Superior temporal gyrus (tissue), 1 donor: ENCODE results near the gene PVR.
"Not testable (repeated sequence)": the region's sequence is repeated elsewhere in the genome, so short reads cannot be mapped to it uniquely, and the experiment has no call there.

Experiments used
- DNase-seq: peaks from one replicate; pipeline ENCODE4 v3.0.0-alpha.2; 2016; ENCODE audit errors: extremely low spot score

The PVR gene

DNA sequence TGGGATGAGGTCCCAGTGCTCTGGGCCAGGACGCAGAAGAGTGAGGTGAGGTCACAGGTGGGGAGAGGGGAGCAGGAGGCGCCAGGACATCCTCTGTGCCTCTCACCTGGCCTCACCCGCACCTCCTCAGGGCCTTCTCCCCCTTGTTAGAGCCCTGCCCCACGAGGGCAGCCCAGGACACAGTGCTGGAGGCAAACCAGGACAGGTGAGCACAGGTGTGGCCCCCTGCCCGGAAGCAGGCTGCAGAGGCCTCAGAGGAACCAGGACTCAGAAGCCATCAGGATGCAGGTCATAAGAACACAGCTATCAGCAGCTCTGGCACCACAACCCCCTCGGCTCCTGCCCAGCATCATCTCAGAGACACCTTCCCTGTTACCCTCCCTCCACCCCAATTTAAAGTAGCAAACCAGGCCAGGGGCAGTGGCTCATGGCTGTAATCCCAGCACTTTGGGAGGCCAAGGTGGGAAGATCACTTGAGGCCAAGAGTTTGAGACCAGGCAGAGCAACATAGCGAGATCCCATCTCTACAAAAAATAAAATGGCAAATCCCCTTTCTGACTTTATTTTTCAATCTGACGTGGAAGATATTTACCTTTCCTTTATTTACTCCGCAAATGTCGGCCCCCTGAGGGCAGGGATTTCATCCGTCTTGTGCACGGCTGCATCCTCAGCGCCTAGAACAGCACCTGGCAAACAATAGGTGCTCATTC, 54.9 kb downstream of the PVR start, which contains the start of gene CEACAM16:
Gene CEACAM16 (plus strand): TSS at position 660 of the 710 bp plus-strand sequence. CDS start 2,306 bp downstream, outside the sequence.
- no peak for DNase-seq

- DNase-seq = no peak
Observed at GRCh38 chr19:44700547-44700946, 56.8 kb downstream of the PVR start.

- DNase-seq = no peak
Observed at GRCh38 chr19:44701228-44701627, 57.5 kb downstream of the PVR start.

- no peak for DNase-seq
Observed at GRCh38 chr19:44702551-44703176, 59.0 kb downstream of the PVR start.

DNA sequence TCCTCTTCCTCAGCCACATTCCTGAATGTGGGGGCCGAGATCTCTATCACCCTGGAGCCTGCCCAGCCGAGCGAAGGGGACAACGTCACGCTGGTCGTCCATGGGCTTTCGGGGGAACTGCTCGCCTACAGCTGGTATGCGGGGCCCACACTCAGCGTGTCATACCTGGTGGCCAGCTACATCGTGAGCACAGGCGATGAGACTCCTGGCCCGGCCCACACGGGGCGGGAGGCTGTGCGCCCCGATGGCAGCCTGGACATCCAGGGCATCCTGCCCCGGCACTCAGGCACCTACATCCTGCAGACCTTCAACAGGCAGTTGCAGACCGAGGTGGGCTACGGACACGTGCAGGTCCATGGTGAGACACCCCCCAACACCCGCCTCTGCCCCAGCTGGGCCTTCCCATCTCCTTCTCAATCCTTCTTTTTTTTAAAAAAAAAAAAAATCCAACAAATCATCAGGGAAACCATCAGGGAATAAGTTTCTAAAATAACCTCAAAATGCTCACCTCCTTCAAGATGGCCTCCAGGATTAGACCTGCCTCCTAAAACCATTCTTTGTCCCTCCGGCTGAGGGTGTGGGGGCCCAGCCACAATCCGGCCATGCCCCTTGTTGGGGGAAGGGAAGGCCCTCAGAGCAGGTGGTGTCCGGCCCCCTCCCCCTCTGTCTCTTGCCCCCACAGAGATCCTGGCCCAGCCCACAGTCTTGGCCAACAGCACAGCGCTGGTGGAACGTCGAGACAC, 59.8 kb downstream of the PVR start:
- DNase-seq = no peak

DNA sequence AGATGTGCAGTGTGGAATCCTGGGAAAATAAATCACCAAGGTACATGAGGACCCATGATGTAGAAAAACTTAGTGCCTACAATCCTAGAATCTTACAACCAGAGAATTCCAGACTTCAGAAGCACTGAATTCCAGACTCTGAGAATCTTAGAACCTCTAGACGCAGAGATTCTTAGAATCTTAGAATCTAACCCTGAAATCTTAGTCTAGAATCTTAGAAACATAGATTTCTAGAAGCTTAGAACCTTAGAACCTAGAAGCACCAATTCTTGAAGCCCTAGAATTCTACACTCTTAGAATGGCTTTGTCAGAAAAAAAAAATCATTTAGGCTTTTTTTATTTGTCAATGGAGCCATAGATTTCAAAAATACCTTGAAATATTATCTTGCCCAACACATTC, 61.3 kb downstream of the PVR start:
- no peak for DNase-seq

DNA sequence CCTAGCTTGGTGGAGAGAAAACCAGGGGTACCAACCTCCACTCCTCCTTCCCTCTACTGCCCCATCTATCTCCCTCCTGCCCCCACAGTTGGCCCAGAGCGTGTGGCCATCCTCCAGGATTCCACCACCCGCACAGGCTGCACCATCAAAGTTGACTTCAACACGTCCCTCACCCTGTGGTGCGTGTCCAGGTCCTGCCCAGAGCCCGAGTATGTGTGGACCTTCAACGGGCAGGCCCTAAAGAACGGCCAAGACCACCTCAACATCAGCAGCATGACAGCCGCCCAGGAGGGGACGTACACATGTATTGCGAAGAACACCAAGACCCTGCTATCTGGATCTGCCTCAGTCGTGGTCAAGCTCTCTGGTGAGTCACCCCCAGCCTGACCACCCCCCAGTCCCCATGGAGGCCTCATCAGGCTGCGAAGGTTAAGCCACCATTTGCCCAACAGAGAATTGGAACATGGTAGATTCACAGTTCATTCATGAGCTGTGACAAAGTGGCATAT, 61.8 kb downstream of the PVR start:
- no peak for DNase-seq

DNA sequence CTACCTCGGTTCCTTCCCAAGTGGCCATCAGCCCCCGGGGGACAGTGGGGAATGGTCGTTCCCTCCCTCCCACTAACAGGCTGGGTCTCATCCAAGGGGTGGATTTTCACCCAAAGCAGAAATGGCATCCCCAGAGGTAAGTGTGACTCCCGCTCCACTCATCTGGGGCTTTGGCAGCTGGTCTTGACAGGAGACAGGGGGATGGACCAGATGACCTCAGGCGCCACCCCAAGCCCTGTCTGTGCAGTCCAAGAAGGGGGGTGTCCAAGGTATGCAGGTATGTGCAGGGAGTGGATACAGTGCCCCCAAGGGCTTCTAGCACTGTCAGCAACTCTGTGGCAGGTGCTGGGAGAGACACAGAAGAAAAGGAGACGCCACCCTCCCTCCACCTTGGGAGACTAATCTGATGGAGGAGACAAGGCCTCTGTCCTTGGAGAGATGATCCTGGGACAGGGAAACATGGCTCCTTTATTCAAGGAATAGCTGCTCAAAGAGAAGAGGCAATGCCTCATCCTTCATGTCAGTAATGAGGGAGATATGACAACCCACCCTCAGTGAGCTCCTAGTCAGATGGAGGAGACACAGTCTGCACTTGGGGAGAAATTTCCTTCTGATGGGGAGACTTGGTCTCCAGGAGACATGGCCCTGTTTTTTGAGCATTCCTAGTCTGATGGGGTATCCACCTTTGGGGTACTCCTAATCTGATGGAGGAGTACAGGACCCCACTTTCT, 63.0 kb downstream of the PVR start:
- DNase-seq = no peak

- no peak for DNase-seq
Observed at GRCh38 chr19:44707794-44708193, 64.1 kb downstream of the PVR start.

GRCh38 chr19:44708940-44709339, 65.2 kb downstream of the PVR start:
- no peak for DNase-seq

- DNase-seq = not testable (repeated sequence)
Observed at GRCh38 chr19:44709434-44710266, 65.9 kb downstream of the PVR start.

- no peak for DNase-seq
Observed at GRCh38 chr19:44710483-44710882, 66.8 kb downstream of the PVR start.

DNA sequence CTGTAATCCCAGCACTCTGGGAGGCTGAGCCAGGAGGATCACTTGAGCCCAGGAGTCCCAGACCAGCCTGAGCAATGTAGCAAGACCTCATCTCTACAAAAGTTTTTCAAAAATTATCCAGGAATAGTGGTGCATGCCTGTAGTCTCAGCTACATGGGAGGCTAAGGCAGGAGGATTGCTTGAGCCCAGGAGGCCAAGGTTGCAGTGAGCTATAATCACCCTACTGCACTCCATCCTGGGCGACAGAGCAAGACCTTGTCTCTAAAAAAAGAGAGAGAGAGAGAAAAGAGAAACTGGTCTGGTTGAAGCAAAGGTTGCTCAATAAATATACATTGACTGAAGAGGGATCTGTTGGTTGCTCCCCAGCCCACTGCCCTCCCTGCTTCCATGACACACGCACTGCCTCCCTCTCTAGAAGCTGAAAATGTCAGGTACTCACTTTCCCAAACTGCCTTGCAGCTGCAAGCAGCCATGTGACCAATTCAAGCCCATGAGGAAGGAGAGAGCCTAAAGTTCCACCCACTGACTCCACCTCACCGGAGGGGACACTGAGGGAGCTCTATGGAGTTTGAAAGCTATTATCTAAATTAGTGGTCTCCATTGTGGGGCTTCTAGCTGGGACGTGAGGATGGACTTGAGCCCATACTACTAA, 69.3 kb downstream of the PVR start:
- no peak for DNase-seq
